Keratinocyte (primary cell): Measurements from ENCODE around the gene PRUNE1. TPM values are rescaled to one million over a fixed set of nuclear protein-coding genes. Genes with fewer than 3 reads are reported as not detected.

Experiments used
- DNase-seq: peaks from one replicate; pipeline ENCODE4 v3.0.0-alpha.2; 2011; ENCODE audit warnings: low read depth, missing footprints, low spot score
- FAIRE-seq: peaks from 2 replicates; lab custom pipeline; 2011; peaks lifted over from hg19 to GRCh38; lab: Jason Lieb, UNC
- H2AFZ ChIP-seq: 2 replicates; pipeline ENCODE4 v1.6.0; 2012; ENCODE audit warnings: low read length, control low read depth, inconsistent platforms; ENCODE audit not compliant: control insufficient read depth
- H3K27ac ChIP-seq: 2 replicates; pipeline ENCODE4 v1.5.1; 2011; ENCODE audit warnings: low read length; ENCODE audit not compliant: control insufficient read depth, insufficient read depth
- H3K27me3 ChIP-seq: 3 replicates; pipeline ENCODE4 v1.6.0; 2011; ENCODE audit warnings: low read length; ENCODE audit not compliant: control insufficient read depth, insufficient read depth; ENCODE audit errors: extremely low read depth
- H3K36me3 ChIP-seq, 2 experiments: 2 replicates in 1 of 2; 3 replicates in 1 of 2; pipeline ENCODE4 v1.5.1; 2011; ENCODE audit warnings: low read length in 2 of 2, mild to moderate bottlenecking in 1 of 2; ENCODE audit not compliant: control insufficient read depth in 2 of 2, insufficient read depth in 2 of 2; ENCODE audit errors: extremely low read depth in 1 of 2
- H3K4me1 ChIP-seq: 3 replicates; pipeline ENCODE4 v1.5.1; 2011; ENCODE audit warnings: low read length; ENCODE audit not compliant: control insufficient read depth, insufficient read depth; ENCODE audit errors: extremely low read depth
- H3K4me2 ChIP-seq: 3 replicates; pipeline ENCODE4 v1.6.0; 2011; ENCODE audit warnings: low read depth, low read length; ENCODE audit not compliant: control insufficient read depth, insufficient read depth; ENCODE audit errors: extremely low read depth
- H3K4me3 ChIP-seq, 3 experiments: fragments of 200-600 bp in 1 of 3; sonication (generic) in 1 of 3; 2 replicates in 2 of 3; 3 replicates in 1 of 3; pipeline ENCODE4 v1.5.1; 2011 to 2016; ENCODE audit warnings: low read length in 3 of 3, mild to moderate bottlenecking in 3 of 3, control low read depth in 2 of 3, inconsistent platforms in 1 of 3, low read depth in 1 of 3, mixed read lengths in 1 of 3, mixed run types in 1 of 3, moderate library complexity in 1 of 3; ENCODE audit not compliant: control insufficient read depth in 2 of 3, insufficient read depth in 2 of 3; ENCODE audit errors: extremely low read depth in 1 of 3
- H3K79me2 ChIP-seq: 2 replicates; pipeline ENCODE4 v1.6.0; 2012; ENCODE audit warnings: low read length; ENCODE audit not compliant: control insufficient read depth, insufficient read depth
- H3K9ac ChIP-seq: 3 replicates; pipeline ENCODE4 v1.6.0; 2011; ENCODE audit warnings: low read length; ENCODE audit not compliant: control insufficient read depth, insufficient read depth; ENCODE audit errors: extremely low read depth
- H3K9me1 ChIP-seq: 3 replicates; pipeline ENCODE4 v1.6.0; 2011; ENCODE audit warnings: low read length; ENCODE audit not compliant: control insufficient read depth, insufficient read depth; ENCODE audit errors: extremely low read depth
- H3K9me3 ChIP-seq: 2 replicates; pipeline ENCODE4 v1.5.1; 2012; ENCODE audit warnings: low read depth, low read length; ENCODE audit not compliant: control insufficient read depth
- H4K20me1 ChIP-seq: 3 replicates; pipeline ENCODE4 v1.6.0; 2011; ENCODE audit warnings: low read length; ENCODE audit not compliant: control insufficient read depth, insufficient read depth; ENCODE audit errors: extremely low read depth
- EZH2 ChIP-seq: IDR thresholded peaks from one replicate; pipeline ENCODE4 v1.6.1; 2012; ENCODE audit warnings: inconsistent platforms, mild to moderate bottlenecking, low read length, moderate library complexity
- dilution Hi-C: fragments of 300-500 bp; cut with MboI; formaldehyde crosslinking; loops from one replicate; pipeline ENCODE4 v1.7.0; 2020; ENCODE audit warnings: low sequenced_read_pairs; ENCODE audit not compliant: extremely low pct_ligation_motif_present
- polyA plus RNA-seq, 5 experiments: library from polyadenylated mRNA; depleted of rRNA in 3 of 5; stranded (reverse) in 3 of 5; stranded (forward) in 1 of 5; unstranded in 1 of 5; fragments of >200 nt; gene quantifications; 1 replicate in 1 of 5; 2 replicates in 3 of 5; 3 replicates in 1 of 5; pipeline versions ENCODE4 v1.2.1 to v1.2.3, GENCODE V29; 2011 to 2012; ENCODE audit warnings: missing spikeins in 2 of 5, low read depth in 1 of 5, low replicate concordance in 1 of 5
- TF ChIP-seq, protein P1 (sequence below), 3 experiments: IDR thresholded peaks in 1 of 3; conservative IDR thresholded peaks in 1 of 3; optimal IDR thresholded peaks in 1 of 3; 2 replicates in 2 of 3; 3 replicates in 1 of 3; pipeline versions ENCODE3 to v1.5.1; 2011; ENCODE audit warnings: low read length in 3 of 3, mild to moderate bottlenecking in 3 of 3, moderate library complexity in 2 of 3, control low read depth in 1 of 3, inconsistent platforms in 1 of 3; ENCODE audit not compliant: insufficient read depth in 2 of 3; ENCODE audit errors: extremely low read depth in 1 of 3

PRUNE1 gene
- polyA plus RNA-seq, 1 donor (not counting 4 experiments of a cell fraction or from before 2014, with no cell fraction given): 15.4 TPM

DNA sequence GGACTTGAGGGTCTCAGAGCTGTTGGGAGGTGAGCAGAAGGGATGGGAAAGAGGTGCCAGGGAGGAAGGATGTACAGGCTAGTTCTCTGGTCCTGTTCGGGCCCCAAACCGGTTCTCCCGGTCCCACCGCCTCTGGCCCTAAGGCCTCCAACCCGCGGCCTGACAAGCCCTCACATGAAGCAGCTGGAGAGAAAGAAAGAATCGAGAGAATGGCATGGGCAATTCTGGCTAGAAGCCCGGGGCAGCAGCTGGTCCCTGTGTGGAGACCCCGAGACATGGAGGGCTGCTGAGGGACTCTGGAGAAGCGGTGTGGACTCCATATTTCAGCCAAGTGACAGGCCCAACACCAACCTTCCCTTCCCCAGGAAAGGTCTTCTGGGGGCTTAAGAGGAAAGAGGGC, 50.4 kb downstream of the PRUNE1 start:
- H2AFZ ChIP-seq: no peak overlapping the region
- TF ChIP-seq, protein P1, sequence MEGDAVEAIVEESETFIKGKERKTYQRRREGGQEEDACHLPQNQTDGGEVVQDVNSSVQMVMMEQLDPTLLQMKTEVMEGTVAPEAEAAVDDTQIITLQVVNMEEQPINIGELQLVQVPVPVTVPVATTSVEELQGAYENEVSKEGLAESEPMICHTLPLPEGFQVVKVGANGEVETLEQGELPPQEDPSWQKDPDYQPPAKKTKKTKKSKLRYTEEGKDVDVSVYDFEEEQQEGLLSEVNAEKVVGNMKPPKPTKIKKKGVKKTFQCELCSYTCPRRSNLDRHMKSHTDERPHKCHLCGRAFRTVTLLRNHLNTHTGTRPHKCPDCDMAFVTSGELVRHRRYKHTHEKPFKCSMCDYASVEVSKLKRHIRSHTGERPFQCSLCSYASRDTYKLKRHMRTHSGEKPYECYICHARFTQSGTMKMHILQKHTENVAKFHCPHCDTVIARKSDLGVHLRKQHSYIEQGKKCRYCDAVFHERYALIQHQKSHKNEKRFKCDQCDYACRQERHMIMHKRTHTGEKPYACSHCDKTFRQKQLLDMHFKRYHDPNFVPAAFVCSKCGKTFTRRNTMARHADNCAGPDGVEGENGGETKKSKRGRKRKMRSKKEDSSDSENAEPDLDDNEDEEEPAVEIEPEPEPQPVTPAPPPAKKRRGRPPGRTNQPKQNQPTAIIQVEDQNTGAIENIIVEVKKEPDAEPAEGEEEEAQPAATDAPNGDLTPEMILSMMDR (optimal IDR thresholded peaks at IDR 0.05 in 1 of 3, IDR thresholded peaks at IDR 0.05 in 1 of 3, conservative IDR thresholded peaks at IDR 0.05 in 1 of 3; ENCODE audit: extremely low read depth in 1 of 3, insufficient read depth in 2 of 3, low read length in 3 of 3): no peak
- TF ChIP-seq EZH2: no peak
- no peaks in the 10 kb centered on the region for H3K9me3 ChIP-seq
- peak overlapping the region; percentile 95 to 100 (median 99) for H3K4me3 ChIP-seq
- dilution Hi-C loops: no loop called here
- H3K27ac ChIP-seq: peak overlapping the region; percentile 94
- H3K79me2 ChIP-seq: peaks cover 64% of the 10 kb centered on the region
- peaks cover 30 to 41% of the 10 kb centered on the region in 2 experiments for H3K36me3 ChIP-seq
- H4K20me1 ChIP-seq: peaks cover 25% of the 10 kb centered on the region
- peak overlapping the region; percentile 94 for H3K9ac ChIP-seq
- peaks cover 63% of the 10 kb centered on the region for H3K4me1 ChIP-seq
- H3K27me3 ChIP-seq: no peaks in the 10 kb centered on the region
- peaks cover 17% of the 10 kb centered on the region for H3K9me1 ChIP-seq
- DNase-seq (no peak), FAIRE-seq (no peak)
- H3K4me2 ChIP-seq: peak overlapping the region; percentile 99

DNA sequence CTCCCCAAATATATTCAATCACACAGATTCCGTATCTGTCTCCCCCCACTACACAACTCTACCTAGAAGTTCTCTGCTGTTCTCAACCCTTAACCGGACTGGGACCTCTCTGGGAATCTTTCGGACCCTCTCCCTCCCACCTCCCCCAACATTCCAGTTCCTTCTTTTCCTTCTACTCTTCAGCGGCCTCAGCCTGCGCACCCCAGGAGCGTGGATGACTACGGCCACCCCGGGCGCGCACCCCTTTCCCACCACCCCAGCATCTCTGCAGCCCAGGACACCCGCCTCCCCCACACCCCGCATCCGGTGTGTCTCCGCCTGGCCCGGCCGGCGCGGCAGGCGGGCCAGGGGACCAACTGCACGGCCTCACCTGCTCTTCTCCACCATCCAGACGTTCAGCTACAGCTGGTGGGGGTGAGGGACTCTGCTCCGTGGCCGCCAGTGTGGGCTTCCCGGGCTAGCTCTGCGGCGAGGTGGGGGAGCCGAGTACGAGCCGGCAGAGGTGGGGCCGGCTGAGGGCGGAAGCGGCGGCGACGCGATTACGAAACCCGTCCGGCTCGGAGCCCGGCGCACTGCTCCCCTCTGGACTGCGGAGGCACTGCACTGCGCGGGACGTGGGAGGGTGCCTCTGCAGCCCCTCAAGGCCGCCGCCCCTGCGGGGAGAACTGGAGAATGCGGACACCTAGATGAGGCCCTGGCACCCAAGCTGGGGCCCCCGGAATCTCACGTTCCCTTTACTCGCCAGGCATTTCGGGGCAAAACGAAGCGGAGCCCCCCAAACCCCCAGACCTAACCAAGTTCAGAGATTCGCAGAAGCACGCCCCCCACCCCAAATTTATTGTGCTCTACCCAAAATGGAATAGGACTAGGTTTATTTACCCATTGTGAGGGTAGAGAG, 51.1 kb downstream of the PRUNE1 start, which contains the start of gene CDC42SE1:
TSS of gene CDC42SE1 (minus strand) at position 514 of the 898 bp plus-strand sequence. CDS start 3,892 bp downstream, outside the sequence.
- no peak for TF ChIP-seq EZH2
- TF ChIP-seq, protein P1 (optimal IDR thresholded peaks at IDR 0.05 in 1 of 3, IDR thresholded peaks at IDR 0.05 in 1 of 3, conservative IDR thresholded peaks at IDR 0.05 in 1 of 3; ENCODE audit: extremely low read depth in 1 of 3, insufficient read depth in 2 of 3, low read length in 3 of 3): peak; percentile 68 to 92 (median 91)
- H3K9me1 ChIP-seq: peaks cover 17% of the 10 kb centered on the region
- no peaks in the 10 kb centered on the region for H3K9me3 ChIP-seq
- H4K20me1 ChIP-seq: peaks cover 25% of the 10 kb centered on the region
- no peak for DNase-seq
- peaks cover 65% of the 10 kb centered on the region for H3K79me2 ChIP-seq
- dilution Hi-C loops: no loop called here
- no peak for FAIRE-seq
- H3K27ac ChIP-seq: peak within 1 kb of the TSS; percentile 94
- H3K4me2 ChIP-seq: peak within 1 kb of the TSS; percentile 100
- H3K36me3 ChIP-seq: peaks cover 25 to 35% of the 10 kb centered on the region in 2 experiments
- peak within 1 kb of the TSS; percentile 95 to 100 (median 99) for H3K4me3 ChIP-seq
- peaks cover 60% of the 10 kb centered on the region for H3K4me1 ChIP-seq
- H3K27me3 ChIP-seq: no peaks in the 10 kb centered on the region
- peak within 1 kb of the TSS; percentile 94 for H3K9ac ChIP-seq
- peak within 1 kb of the TSS; percentile 90 for H2AFZ ChIP-seq
